Globus pallidus (tissue), 1 donor: ENCODE measurements around the gene PPY.
A peak's percentile ranks its signal among the peaks of the same experiment; 100 is the strongest.
"Not testable (repeated sequence)": the region's sequence is repeated elsewhere in the genome, so short reads cannot be mapped to it uniquely, and the experiment has no call there.

Experiments
- DNase-seq: peaks from one replicate; pipeline ENCODE4 v3.0.0-alpha.2; 2015; ENCODE audit warnings: low spot score

PPY gene

DNA sequence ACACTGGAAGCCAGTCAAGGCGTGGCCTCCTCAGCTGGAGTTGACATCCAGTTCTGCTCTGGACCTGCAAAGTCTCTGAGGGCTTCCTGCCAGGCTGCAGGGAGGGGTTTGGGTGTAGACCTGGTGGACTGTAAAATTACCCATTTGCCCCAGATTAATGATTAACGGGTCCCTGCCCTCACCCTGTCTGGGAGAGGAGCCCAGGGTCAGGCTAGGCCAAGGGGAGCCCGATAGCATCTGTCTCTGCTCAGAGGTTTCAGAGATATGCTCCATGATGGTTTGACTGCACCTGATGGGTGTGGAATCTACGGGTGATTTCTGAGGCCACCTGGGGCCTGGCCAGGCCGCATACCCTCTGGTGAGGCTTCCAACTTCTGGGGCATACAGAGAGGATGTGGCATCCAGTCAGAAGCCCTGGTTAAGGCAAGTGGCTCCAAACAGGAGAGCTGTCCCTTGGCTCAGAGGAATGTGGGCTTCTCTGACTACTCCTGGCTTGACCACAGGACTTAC is 11.2 kb downstream of the PPY start:
- DNase-seq: no peak

DNA sequence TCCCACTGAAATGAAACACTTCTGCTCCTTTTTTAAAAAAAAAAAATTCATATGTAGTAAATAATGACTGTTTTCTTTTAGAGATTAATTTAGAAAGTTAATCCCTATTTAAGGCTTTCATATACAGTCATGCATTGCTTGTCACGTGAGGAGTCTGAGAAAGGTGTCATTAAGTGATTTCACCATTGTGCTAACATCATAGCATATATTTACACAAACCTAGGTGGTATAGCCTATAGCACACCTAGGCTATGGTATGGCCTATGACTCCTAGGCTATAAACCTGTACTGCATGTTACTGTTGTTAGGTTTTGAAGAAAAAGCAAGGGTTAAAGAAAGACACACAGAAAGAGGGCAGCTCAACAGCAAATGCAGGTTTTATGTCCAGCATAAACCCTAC is 13.7 kb downstream of the PPY start:
- DNase-seq: no peak

GRCh38 chr17:43927929-43928328 is 14.3 kb downstream of the PPY start:
- DNase-seq: not testable (repeated sequence)

- no peak for DNase-seq
Observed at GRCh38 chr17:43927060-43927864, 15.0 kb downstream of the PPY start.

- DNase-seq: no peak
Observed at GRCh38 chr17:43924558-43924957, 17.7 kb downstream of the PPY start.

DNA sequence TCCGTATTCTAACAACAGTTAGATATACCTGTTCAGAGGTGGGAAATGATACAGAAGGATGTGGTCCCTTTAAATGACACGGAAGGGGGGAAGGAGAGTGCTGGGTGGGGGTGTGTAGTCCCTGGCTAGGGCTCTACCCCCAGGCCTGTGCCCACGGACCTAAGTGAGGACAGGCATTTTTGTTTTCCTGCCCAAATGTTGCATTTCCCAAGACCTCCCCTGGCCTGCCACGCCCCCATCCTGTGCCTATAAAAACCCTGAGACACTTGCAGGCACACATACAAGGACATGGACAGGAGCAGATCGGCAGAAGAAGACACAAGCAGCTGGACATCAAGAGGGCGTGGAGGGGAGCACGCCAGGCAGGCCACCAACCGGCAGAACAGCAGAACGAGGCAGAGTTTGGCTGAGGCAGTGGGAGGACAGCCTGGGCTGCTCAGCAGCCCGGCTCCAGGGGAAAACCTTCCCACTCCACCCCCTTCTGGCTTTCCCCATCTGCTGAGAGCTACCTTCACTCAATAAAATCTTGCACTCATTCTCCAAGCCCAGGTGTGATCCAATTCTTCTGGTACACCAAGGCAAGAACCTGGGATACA is 21.7 kb downstream of the PPY start:
- DNase-seq: no peak

DNA sequence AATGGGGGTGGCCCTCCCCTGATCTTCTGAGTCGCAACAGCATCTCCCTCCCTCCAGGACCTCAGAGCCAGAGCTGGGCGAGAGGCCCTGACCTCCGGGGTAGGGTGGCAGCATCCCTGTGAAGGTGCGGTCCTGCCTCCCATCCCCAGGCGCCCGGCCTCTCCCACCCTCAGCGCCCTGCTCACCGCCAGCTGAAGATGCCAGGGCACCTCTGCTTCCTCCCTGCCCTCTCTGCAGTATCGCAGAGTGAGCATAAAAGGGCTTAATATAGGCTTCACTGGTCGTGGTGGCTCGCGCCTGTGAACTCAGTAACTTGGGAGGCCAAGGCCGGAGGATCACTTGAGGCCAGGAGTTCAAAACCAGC is 24.3 kb downstream of the PPY start:
- no peak for DNase-seq

DNA sequence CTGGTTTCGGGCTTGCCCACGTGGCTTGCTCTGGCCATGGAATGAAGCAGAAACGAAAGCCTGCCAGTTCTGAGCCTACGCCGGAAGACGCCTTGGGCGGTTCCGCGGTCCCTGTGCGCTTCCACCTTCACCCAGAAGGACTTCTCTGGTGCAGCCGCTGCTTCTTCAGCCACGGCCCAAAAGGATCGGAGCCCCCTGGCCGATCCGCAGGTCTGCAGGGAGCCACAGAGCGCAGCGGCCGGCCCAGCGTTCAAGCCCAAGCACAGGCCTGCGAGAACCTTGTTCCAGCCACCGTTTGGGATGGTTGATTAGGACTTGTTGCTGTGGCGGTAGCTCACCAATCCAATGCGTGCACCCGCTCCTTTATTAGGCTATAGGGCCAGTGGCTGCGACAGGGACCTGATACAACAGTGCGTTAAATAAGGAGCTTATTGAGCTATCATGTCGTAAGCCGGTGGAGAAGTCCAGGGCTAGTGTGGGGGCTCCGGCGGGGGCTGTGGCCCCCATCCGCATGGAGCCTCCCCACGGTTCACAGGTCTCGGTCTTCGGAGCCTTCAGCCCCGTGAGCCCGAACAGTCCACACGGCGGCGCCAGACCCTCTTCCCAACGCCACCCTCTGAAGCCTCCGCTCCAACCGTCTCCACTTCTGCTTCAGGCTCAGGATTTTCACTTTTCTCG is 24.8 kb downstream of the PPY start:
- DNase-seq: peak; percentile 33

GRCh38 chr17:43917016-43917347 is 25.3 kb downstream of the PPY start:
- DNase-seq: no peak

- DNase-seq: no peak
Observed at GRCh38 chr17:43916385-43916784, 25.9 kb downstream of the PPY start.

GRCh38 chr17:43915559-43915958 is 26.7 kb downstream of the PPY start:
- no peak for DNase-seq

DNA sequence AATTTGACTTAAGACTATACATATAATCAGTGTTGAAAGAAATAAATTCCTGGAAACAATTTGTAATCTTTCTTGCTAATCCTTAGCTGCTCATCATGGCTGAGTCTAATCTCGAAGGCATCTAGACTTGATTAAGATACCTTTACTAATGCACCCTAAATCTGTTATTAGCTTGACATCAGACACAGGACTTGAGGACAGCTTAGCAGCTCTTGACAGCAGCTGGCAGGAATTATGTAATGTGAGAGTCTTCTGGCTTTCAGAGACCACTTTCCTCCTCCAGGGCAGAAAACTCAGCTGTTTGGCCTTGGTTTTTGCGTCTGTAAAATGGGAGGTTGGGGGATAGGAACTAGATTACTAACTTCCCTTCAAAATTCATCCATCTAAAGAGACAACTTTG is 27.8 kb downstream of the PPY start:
- DNase-seq: no peak

DNA sequence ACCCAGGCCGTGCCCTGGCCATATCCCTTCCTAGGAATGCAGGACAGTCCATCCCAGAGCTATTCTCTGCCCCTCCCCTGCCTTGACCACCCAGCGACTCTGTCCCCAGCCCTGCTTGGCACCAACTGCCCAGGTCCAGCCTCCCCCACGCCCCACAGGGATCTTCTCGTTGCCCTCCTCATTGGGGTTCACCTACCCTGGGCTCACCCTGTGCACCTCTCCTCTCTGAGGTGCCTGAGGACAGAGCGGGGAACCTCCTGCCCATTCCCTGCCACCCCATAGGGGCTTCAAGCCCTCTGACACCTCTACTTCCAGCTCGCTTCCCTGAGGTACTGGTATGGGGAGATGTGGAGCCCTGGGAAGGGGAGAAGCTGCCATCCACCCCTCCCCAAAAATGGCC is 28.7 kb downstream of the PPY start:
- no peak for DNase-seq

GRCh38 chr17:43912635-43913304 is 29.5 kb downstream of the PPY start:
- no peak for DNase-seq

- no peak for DNase-seq
Observed at GRCh38 chr17:43911904-43912303, 30.4 kb downstream of the PPY start.

- DNase-seq: peak; percentile 87
Observed at GRCh38 chr17:43909537-43910231, 32.6 kb downstream of the PPY start.

DNA sequence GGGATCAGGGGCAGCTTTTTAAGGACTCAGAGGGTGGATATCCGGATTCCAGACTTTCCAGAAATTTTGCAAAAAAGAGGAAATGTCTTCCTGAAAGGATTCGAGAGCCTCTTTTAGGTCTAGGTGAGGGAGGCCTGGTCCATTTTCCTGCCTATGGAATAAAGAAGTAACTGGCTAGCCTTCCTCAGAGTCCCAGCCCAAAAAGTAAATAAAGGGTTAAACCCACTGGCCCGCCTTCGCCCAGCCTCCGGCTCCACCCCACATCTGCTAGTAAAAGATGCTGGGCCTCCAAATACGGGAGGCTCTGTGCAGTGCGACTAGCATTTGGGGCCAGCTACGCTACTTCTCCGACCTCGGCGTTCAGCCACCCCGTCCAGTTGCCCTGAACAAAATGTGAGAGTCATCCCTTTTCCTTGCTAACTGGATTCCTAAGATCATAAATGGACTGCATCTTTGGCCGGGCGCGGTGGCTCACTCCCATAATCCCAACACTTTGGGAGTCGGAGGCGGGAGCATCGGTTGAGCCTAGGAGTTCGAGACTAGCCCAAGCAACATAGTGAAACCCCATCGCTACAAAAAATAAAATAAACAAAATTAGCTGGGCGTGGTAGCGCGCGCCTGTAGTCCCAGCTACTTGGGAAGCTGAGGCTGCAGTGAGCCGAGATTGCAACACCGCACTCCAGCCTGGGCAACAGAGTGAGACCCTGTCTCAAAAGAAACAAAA is 34.1 kb downstream of the PPY start:
- DNase-seq: peak; percentile 92

DNA sequence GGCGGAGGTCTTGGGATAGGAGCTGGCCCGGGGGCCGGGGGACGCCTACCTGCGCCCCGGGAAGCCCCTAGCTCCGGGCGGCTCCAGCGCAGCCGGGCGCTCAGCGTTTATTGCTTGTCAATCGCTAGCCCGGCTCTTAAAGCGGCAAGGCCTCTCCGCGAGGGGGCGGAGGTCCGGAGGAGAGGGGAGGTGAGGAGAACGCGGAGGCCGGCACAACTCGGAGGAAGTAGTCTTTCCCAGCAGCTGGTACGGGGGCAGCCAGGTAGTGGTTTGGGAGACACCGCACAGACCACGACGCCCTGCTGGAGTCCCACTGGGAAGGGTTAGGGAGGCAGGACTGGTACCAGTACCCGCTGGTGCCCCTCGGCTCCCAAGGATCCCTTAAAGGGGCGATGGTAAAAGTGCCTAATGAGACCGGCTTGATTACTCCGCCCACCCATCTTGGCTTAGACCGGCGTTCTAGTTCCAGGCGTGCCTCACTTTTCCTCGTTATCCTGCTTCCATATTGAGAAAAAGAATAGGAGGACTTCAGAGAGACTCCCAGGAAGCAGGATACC is 34.8 kb downstream of the PPY start, which contains the start of gene MPP2:
MPP2 (minus strand) TSS at position 112 of the 557 bp plus-strand sequence. CDS start 3,076 bp downstream, outside the sequence.
- DNase-seq: peak; percentile 88

GRCh38 chr17:43906951-43907424 is 35.3 kb downstream of the PPY start:
- DNase-seq: peak; percentile 61

- DNase-seq: peak; percentile 91
Observed at GRCh38 chr17:43905985-43906852, 36.1 kb downstream of the PPY start.
